Ovary (tissue), 3 donors: ENCODE measurements around the gene DOCK2.

Experiments used
- CTCF ChIP-seq, 3 donors: fragments of 450-650 bp in 2 of 3; fragments of 200-600 bp in 1 of 3; IDR thresholded peaks; one replicate each; pipeline versions ENCODE4 v1.5.1 to v1.8.0; 2016 to 2022; ENCODE audit warnings: antibody characterized with exemption in 3 of 3, mild to moderate bottlenecking in 1 of 3
- EP300 ChIP-seq: sonication (generic); formaldehyde crosslinking; IDR thresholded peaks from one replicate; pipeline ENCODE4 v1.6.1; 2017; ENCODE audit warnings: antibody characterized with exemption
- donor health status: DM: no; HTN: no; CAD: no.

DNA sequence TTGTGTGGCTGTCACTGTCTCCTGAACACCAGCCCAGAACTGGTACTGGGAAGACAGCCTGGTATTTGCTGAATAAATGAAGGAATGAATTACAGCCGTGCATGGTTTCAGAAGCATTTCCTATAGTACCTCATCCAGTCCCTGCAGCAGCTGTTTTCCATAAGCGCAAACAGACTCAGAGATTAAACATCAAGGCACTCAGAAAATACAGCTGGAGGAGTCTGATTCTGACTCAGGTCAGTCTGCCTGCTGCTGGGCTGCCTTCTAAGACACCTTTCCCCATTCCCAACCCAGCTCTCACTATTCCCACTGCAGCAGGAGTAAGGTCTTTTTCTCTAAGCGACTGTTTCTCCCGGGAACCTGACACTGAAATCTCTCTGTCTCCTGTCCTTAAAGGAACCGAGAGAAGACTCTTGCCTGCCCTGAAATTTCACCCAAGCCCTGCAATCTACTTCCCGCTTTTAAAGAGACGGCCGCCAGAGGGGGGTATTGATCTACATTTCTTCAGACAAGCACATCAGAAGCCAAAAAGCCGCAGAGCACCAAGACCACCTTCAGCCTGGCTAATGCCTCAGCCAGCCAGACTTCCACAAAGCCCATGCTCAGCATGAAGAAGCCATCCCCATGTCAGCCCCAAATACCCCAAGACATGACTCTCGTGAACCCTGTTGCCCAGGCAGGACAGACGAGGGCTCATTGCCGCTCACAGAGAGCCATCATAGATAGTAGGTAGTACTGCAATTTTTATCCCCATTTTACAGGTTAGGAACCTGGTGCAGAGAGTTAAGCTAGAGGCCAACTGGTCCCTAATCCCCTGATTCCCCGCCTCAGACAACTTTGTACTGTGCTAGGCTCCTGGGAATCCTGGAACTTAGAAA is 463.2 kb downstream of the DOCK2 start:
- TF ChIP-seq CTCF (IDR thresholded peaks at IDR 0.05) (peak in 2 of 3 donors; percentile 31 to 42), EP300 (no peak)
